DMS53 (cell line): ENCODE results near the gene TRMT44.
"Not testable (repeated sequence)": the region's sequence is repeated elsewhere in the genome, so short reads cannot be mapped to it uniquely, and the experiment has no call there.

Source experiments
- DNase-seq: peaks from one replicate; lab custom pipeline; 2025; lab: John Stamatoyannopoulos, UW

TRMT44 gene

GRCh38 chr4:8468746-8469535, 28.4 kb downstream of the TRMT44 start:
- DNase-seq = peak; percentile 83

GRCh38 chr4:8469550-8469949, 29.0 kb downstream of the TRMT44 start:
- DNase-seq = no peak

GRCh38 chr4:8470451-8471024, 30.0 kb downstream of the TRMT44 start:
- DNase-seq = no peak

- no peak for DNase-seq
Observed at GRCh38 chr4:8471211-8471875, 30.8 kb downstream of the TRMT44 start.

- no peak for DNase-seq
Observed at GRCh38 chr4:8472158-8472688, 31.6 kb downstream of the TRMT44 start.

- DNase-seq = no peak
Observed at GRCh38 chr4:8472689-8473197, 32.2 kb downstream of the TRMT44 start.

GRCh38 chr4:8473198-8473919, 32.8 kb downstream of the TRMT44 start:
- DNase-seq = no peak

GRCh38 chr4:8473920-8474590, 33.5 kb downstream of the TRMT44 start:
- no peak for DNase-seq

- DNase-seq = no peak
Observed at GRCh38 chr4:8474856-8475255, 34.3 kb downstream of the TRMT44 start.

GRCh38 chr4:8475751-8476575, 35.4 kb downstream of the TRMT44 start:
- no peak for DNase-seq

- no peak for DNase-seq
Observed at GRCh38 chr4:8477095-8477635, 36.6 kb downstream of the TRMT44 start.

- no peak for DNase-seq
Observed at GRCh38 chr4:8477676-8478075, 37.1 kb downstream of the TRMT44 start.

GRCh38 chr4:8478371-8478770, 37.8 kb downstream of the TRMT44 start:
- DNase-seq = no peak

GRCh38 chr4:8478801-8479744, 38.5 kb downstream of the TRMT44 start:
- DNase-seq = no peak

- DNase-seq = no peak
Observed at GRCh38 chr4:8480221-8480620, 39.6 kb downstream of the TRMT44 start.

GRCh38 chr4:8486643-8487042, 46.1 kb downstream of the TRMT44 start:
- not testable (repeated sequence) for DNase-seq

GRCh38 chr4:8488791-8489369, 48.3 kb downstream of the TRMT44 start:
- no peak for DNase-seq

- not testable (repeated sequence) for DNase-seq
Observed at GRCh38 chr4:8491478-8491877, 50.9 kb downstream of the TRMT44 start.

GRCh38 chr4:8492174-8492573, 51.6 kb downstream of the TRMT44 start:
- no peak for DNase-seq
